GM21423 (cell line): ENCODE data around the gene FADS3.

Experiments
- ATAC-seq: cut with Tn5 transposase; IDR thresholded peaks from one replicate; pipeline ENCODE4 v1.9.1; 2021; ENCODE audit warnings: mild to moderate bottlenecking, moderate library complexity; ENCODE audit not compliant: unreplicated experiment

FADS3 gene

DNA sequence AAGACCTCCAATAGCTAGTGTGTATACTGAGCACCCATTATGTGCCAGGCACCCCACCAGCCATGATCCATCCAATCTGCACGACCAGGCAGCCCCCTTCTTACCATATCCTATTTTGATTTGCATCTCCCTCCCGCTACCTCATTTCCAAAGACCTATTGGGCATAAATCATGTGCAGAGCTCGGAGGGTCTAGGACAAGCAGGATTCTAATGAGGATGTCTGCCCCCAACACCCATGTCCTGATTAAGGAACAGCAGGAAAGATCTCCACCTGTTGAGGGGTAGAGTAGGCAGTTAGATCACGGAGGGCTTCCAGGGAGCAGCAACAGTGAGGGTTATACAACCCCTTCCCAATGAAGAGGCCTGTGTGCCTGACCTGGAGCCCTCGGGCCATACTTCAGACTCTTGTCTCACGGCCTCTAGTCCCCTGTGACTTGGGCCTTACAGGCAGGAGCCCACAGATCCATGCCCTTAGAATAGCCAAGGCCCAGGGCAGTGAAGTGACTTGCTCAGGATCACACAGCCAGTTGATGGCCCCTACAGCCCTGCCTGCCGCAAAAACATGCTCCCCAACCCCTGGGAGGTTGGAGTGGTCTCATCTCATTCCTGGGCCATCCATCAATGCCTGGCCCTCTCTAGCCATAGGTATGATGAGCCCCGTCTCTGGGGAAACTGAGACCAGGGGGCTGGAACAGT lies 22.5 kb upstream of the FADS3 start:
- no peak for ATAC-seq

GRCh38 chr11:61912991-61913698 lies 21.8 kb upstream of the FADS3 start:
- ATAC-seq = no peak

DNA sequence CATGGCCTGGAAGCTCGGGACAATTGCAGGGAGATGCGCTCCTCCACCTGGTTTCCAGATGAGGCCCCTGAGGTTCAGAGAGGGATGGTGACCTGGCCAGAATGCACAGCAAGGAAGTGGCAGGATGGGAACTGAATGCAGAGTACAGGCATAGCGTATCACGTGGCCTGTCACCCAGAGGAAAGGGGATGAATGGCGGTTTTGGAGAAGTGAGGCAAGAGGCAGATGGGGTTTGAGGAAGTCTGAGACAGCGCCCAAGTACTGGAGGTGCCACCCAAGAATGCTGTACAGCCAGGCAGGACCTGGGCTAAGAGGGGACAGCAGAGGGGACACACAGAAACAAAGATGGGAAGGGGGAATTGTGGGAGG lies 21.2 kb upstream of the FADS3 start:
- no peak for ATAC-seq

- ATAC-seq = no peak
These were observed 20.6 kb upstream of the FADS3 start for GRCh38 chr11:61911701-61912529.

DNA sequence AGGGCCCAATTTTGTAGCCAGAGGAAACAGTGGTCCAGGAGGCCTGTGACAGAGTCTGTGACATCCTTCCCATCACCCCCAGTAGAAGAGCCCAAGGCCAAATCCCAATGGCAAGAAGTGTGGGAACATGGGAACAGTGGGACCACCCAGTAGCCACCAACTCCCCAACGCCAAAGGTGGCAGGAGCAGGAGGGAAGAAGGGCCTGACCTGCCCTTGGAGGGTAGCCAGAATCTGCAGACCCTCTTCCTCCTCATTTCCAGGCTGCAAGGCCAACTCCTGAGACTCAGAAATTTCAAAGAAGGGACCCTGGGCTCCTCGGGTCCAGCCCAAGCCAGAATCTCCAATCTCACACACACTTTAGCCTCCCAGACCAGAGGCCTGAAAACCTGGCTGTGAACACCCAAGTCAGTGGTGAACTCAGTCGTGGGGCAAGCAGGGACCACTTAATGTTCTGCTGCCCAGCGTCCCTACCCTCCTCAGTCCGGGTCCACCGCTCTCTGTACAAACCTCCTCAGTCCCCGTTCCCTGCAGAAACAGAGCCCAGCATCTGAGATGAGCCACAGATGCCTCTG lies 19.9 kb upstream of the FADS3 start:
- no peak for ATAC-seq

DNA sequence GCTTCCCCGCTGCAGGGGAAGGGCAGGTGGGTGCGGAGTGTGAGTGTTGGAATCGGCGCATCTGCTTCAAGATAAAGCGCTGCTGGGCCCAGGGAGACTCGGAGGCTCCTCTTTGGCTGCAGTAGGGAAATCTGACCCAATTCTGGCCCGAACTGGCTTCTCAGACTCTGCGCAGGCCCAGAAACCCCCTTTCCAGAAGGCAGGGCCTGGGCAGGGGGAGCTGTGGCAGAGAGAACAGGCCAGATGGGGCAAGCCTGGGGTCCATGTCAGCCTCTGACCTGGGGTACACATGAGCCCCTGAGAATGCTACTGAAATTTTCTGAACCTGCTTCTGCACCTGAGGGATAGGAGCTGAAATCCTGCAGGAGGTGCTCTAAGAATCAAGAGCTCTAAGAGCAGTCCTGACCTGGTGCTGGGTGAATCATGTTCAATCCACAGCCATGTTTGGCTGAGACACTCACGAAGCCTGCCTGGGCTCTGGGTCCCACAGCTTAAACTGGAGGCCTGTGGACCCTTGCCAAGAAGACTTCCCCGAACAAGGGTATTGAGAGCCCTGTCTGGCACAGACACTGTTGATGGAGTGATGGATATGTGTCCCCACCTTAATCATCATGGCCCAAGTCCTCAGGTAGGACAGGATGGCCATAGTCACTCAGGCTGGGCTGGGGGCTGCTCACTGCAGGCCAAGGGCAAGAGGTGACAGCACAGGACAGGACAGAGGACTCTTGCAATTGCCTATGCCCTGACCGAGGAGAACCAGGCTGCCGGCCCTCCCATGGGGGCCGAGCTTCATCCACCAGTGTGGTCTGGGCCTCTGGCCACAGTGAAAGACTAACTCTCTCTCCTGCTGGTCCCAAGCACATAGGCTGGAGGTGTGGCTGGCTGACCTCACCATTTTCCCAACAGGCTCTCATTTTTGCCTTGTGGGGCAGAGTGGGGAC lies 19.1 kb upstream of the FADS3 start:
- ATAC-seq = no peak

GRCh38 chr11:61908730-61909316 lies 17.5 kb upstream of the FADS3 start:
- no peak for ATAC-seq

DNA sequence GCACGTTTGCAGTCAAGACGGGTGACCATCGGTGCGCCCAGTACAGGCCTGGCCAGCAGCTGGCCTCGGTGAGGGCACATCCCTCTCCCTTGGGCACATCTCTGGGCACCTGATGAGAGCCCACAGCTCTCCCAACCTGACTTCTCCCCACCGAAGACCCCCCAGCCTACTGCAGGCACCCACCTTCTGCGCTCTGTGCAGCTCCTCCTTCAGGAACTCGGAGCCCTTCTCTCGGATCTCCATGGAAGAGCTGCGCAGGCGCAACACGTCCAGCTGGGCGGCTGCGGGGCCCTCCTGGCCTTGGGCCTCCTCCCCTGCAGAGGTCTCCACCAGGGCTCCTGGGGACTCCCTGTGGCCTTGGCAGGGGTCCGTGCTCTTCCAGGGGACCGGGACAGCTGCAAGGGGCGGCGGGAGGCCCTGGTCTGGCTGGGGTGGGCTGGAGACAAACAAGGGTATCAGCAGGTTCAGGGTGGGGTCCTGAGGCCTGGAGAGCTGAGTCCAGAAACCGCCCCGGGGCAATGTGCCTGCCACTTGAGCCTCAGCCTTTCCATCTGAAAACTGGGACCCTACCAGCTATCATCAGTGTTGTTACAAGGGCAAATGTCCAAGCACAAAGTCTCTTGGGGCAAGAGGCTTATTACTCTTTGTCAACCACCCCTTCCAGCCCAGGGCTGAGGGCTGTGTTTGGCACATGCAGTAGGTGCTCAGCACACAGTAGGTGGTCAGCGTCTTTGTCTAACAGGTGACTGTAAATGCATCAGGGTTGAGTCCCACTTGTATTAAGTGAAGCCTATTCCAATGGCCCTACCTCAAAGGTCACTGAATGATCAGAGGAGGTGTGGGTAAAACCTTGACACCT lies 16.8 kb upstream of the FADS3 start:
- no peak for ATAC-seq

DNA sequence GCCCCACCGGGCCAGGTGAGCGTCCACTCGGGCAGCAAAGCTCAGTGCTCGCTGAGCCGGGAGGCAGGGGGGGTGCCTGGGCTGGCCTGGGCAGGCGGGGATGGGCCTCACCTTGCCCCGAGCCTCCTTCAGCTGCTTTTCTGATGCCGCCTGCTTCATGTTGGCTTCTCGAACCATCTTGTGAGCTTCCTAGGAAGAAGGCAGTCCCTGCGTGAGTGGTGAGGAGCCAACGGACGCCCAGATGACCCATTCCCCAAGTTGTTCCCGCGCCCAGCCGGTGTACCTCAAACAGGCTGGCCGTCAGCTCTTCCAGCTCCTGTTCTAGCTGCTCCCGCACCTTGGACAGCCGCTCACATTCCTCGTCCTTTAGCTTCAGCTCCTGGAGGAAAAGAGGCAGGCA lies 15.9 kb upstream of the FADS3 start:
- ATAC-seq = no peak

GRCh38 chr11:61906522-61906909 lies 15.2 kb upstream of the FADS3 start:
- no peak for ATAC-seq

GRCh38 chr11:61905801-61906521 lies 14.6 kb upstream of the FADS3 start:
- no peak for ATAC-seq

- ATAC-seq = no peak
These were observed 13.8 kb upstream of the FADS3 start for GRCh38 chr11:61905067-61905696.

- no peak for ATAC-seq
These were observed 13.2 kb upstream of the FADS3 start for GRCh38 chr11:61904539-61905048.

GRCh38 chr11:61903845-61904244 lies 12.5 kb upstream of the FADS3 start:
- no peak for ATAC-seq

DNA sequence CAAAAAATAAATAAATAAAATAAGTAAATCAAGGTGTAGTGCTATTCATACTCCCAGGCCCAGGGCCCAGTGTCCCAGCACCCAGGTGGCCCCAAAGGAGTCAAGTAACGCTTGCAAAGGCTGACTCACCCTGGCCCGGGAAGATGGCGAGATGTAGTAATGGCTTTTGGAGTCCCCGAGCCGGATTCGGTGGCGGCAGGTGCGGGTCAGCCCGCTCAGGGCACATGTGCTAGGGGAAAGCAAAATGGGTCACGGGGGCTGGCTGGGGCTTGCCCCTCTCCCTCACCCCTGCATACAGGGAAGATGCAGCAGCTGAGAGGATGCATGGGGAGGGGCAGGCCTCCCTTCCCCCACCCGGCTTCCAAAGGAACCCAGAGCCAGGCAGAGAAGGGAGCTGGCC lies 11.0 kb upstream of the FADS3 start:
- no peak for ATAC-seq

GRCh38 chr11:61901397-61901796 lies 10.1 kb upstream of the FADS3 start:
- no peak for ATAC-seq

- ATAC-seq = no peak
These were observed 8.9 kb upstream of the FADS3 start for GRCh38 chr11:61900251-61900650.
